Measurements from ENCODE around the gene ALDH3A2. TPM values are rescaled to one million over a fixed set of nuclear protein-coding genes. Genes with fewer than 3 reads are reported as not detected.
"Not testable (repeated sequence)": the region's sequence is repeated elsewhere in the genome, so short reads cannot be mapped to it uniquely, and the experiment has no call there.

Gene ALDH3A2
- total RNA-seq, 2 experiments from 2014 or later = 22.0 to 26.0 TPM

GRCh38 chr17:19684909-19685580 lies 36.5 kb downstream of the ALDH3A2 start:
- not testable (repeated sequence) for H3K36me3 Mint-ChIP-seq, H3K9me3 Mint-ChIP-seq, H3K27ac Mint-ChIP-seq, H3K4me1 Mint-ChIP-seq, H3K4me3 Mint-ChIP-seq, DNase-seq, H3K27me3 Mint-ChIP-seq

GRCh38 chr17:19686400-19687090 lies 38.0 kb downstream of the ALDH3A2 start:
- Mint-ChIP-seq H3K4me1 (no peaks in the 10 kb centered on the region), H3K27ac (no peak overlapping the region), H3K4me3 (no peak overlapping the region), H3K9me3 (no peaks in the 10 kb centered on the region), H3K36me3 (no peaks in the 10 kb centered on the region), H3K27me3 (no peaks in the 10 kb centered on the region)
- no peak for DNase-seq

GRCh38 chr17:19702217-19702641 lies 53.7 kb downstream of the ALDH3A2 start:
- peaks cover 2% of the 10 kb centered on the region for H3K4me1 Mint-ChIP-seq
- DNase-seq = no peak
- no peaks in the 10 kb centered on the region for H3K27me3 Mint-ChIP-seq
- no peaks in the 10 kb centered on the region for H3K9me3 Mint-ChIP-seq
- no peaks in the 10 kb centered on the region for H3K36me3 Mint-ChIP-seq
- no peak overlapping the region for H3K4me3 Mint-ChIP-seq
- H3K27ac Mint-ChIP-seq = no peak overlapping the region

GRCh38 chr17:19703106-19703827 lies 54.7 kb downstream of the ALDH3A2 start:
- DNase-seq = no peak
- no peak overlapping the region for H3K27ac Mint-ChIP-seq
- H3K9me3 Mint-ChIP-seq = no peaks in the 10 kb centered on the region

GRCh38 chr17:19703828-19704613 lies 55.5 kb downstream of the ALDH3A2 start:
- Mint-ChIP-seq H3K9me3 (no peaks in the 10 kb centered on the region), H3K4me3 (no peak overlapping the region), H3K4me1 (peaks cover 2% of the 10 kb centered on the region), H3K27ac (no peak overlapping the region), H3K36me3 (no peaks in the 10 kb centered on the region), H3K27me3 (no peaks in the 10 kb centered on the region)
- DNase-seq = no peak

More at GRCh38 chr17:19703106-19703827, 54.7 kb downstream of the ALDH3A2 start:
- no peaks in the 10 kb centered on the region for H3K27me3 Mint-ChIP-seq
- no peak overlapping the region for H3K4me3 Mint-ChIP-seq
- H3K36me3 Mint-ChIP-seq = no peaks in the 10 kb centered on the region
- peaks cover 2% of the 10 kb centered on the region for H3K4me1 Mint-ChIP-seq

- Mint-ChIP-seq H3K4me1 (peaks cover 2% of the 10 kb centered on the region), H3K36me3 (no peaks in the 10 kb centered on the region), H3K9me3 (no peaks in the 10 kb centered on the region), H3K27ac (no peak overlapping the region), H3K4me3 (no peak overlapping the region), H3K27me3 (no peaks in the 10 kb centered on the region)
- DNase-seq = no peak
Observed at GRCh38 chr17:19705201-19705600, 56.6 kb downstream of the ALDH3A2 start.

GRCh38 chr17:19705771-19706770 lies 57.5 kb downstream of the ALDH3A2 start:
- Mint-ChIP-seq H3K27me3 (no peaks in the 10 kb centered on the region), H3K4me1 (peaks cover 2% of the 10 kb centered on the region), H3K4me3 (no peak overlapping the region), H3K9me3 (no peaks in the 10 kb centered on the region), H3K27ac (no peak overlapping the region), H3K36me3 (no peaks in the 10 kb centered on the region)
- DNase-seq = no peak

- no peaks in the 10 kb centered on the region for H3K36me3 Mint-ChIP-seq
- DNase-seq = no peak
- peaks cover 1% of the 10 kb centered on the region for H3K4me1 Mint-ChIP-seq
- H3K27ac Mint-ChIP-seq = no peak overlapping the region
- H3K9me3 Mint-ChIP-seq = no peaks in the 10 kb centered on the region
- H3K4me3 Mint-ChIP-seq = no peak overlapping the region
- H3K27me3 Mint-ChIP-seq = no peaks in the 10 kb centered on the region
Observed at GRCh38 chr17:19706791-19707727, 58.5 kb downstream of the ALDH3A2 start.

GRCh38 chr17:19707728-19708221 lies 59.2 kb downstream of the ALDH3A2 start:
- no peaks in the 10 kb centered on the region for H3K36me3 Mint-ChIP-seq
- no peaks in the 10 kb centered on the region for H3K27me3 Mint-ChIP-seq
- no peak for DNase-seq
- no peak overlapping the region for H3K4me3 Mint-ChIP-seq
- no peaks in the 10 kb centered on the region for H3K4me1 Mint-ChIP-seq
- no peaks in the 10 kb centered on the region for H3K9me3 Mint-ChIP-seq
- no peak overlapping the region for H3K27ac Mint-ChIP-seq

GRCh38 chr17:19708431-19709175 lies 60.1 kb downstream of the ALDH3A2 start:
- no peak for DNase-seq
- no peaks in the 10 kb centered on the region for H3K9me3 Mint-ChIP-seq
- no peaks in the 10 kb centered on the region for H3K4me1 Mint-ChIP-seq
- no peaks in the 10 kb centered on the region for H3K27me3 Mint-ChIP-seq
- H3K36me3 Mint-ChIP-seq = no peaks in the 10 kb centered on the region
- no peak overlapping the region for H3K4me3 Mint-ChIP-seq
- no peak overlapping the region for H3K27ac Mint-ChIP-seq

GRCh38 chr17:19709841-19710240 lies 61.3 kb downstream of the ALDH3A2 start:
- DNase-seq = no peak
- no peaks in the 10 kb centered on the region for H3K9me3 Mint-ChIP-seq
- H3K4me1 Mint-ChIP-seq = no peaks in the 10 kb centered on the region
- no peaks in the 10 kb centered on the region for H3K36me3 Mint-ChIP-seq
- H3K27me3 Mint-ChIP-seq = no peaks in the 10 kb centered on the region
- H3K4me3 Mint-ChIP-seq = no peak overlapping the region
- no peak overlapping the region for H3K27ac Mint-ChIP-seq

GRCh38 chr17:19712436-19713004 lies 64.0 kb downstream of the ALDH3A2 start:
- H3K4me1 Mint-ChIP-seq = no peaks in the 10 kb centered on the region
- H3K9me3 Mint-ChIP-seq = no peaks in the 10 kb centered on the region
- no peaks in the 10 kb centered on the region for H3K36me3 Mint-ChIP-seq
- H3K27ac Mint-ChIP-seq = no peak overlapping the region
- DNase-seq = no peak
- no peaks in the 10 kb centered on the region for H3K27me3 Mint-ChIP-seq
- H3K4me3 Mint-ChIP-seq = no peak overlapping the region

Measured in activated naive CD8-positive, alpha-beta T cell treated with anti-CD3 and anti-CD28 coated beads for 36 hours (primary cell).